ENCODE measurements around the gene PARD6B.

The PARD6B gene

GRCh38 chr20:50724112-50724725 is 7.2 kb upstream of the PARD6B start:
- DNase-seq (ENCODE audit: low read depth) = no peak

GRCh38 chr20:50724851-50725723 is 6.3 kb upstream of the PARD6B start:
- peak; percentile 97 for DNase-seq (ENCODE audit: low read depth)

- DNase-seq (ENCODE audit: low read depth) = no peak
Observed at GRCh38 chr20:50725724-50726005, 5.7 kb upstream of the PARD6B start.

- DNase-seq (ENCODE audit: low read depth) = no peak
Observed at GRCh38 chr20:50726955-50727791, 4.2 kb upstream of the PARD6B start.

GRCh38 chr20:50727792-50728485 is 3.4 kb upstream of the PARD6B start:
- no peak for DNase-seq (ENCODE audit: low read depth)

GRCh38 chr20:50728486-50728980 is 2.8 kb upstream of the PARD6B start:
- DNase-seq (ENCODE audit: low read depth) = no peak

- DNase-seq (ENCODE audit: low read depth) = no peak
Observed at GRCh38 chr20:50728981-50729874, 2.2 kb upstream of the PARD6B start.

- DNase-seq (ENCODE audit: low read depth) = peak; percentile 23
Observed at GRCh38 chr20:50729901-50730764, 1.2 kb upstream of the PARD6B start.

GRCh38 chr20:50730765-50731054 is 670 bp upstream of the PARD6B start:
- no peak for DNase-seq (ENCODE audit: low read depth)

- no peak for DNase-seq (ENCODE audit: low read depth)
Observed at GRCh38 chr20:50731930-50732690, 730 bp downstream of the PARD6B start.

- no peak for DNase-seq (ENCODE audit: low read depth)
Observed at GRCh38 chr20:50733644-50734349, 2.4 kb downstream of the PARD6B start.

GRCh38 chr20:50734730-50735679 is 3.6 kb downstream of the PARD6B start:
- no peak for DNase-seq (ENCODE audit: low read depth)

- DNase-seq (ENCODE audit: low read depth) = no peak
Observed at GRCh38 chr20:50735813-50736212, 4.4 kb downstream of the PARD6B start.

- DNase-seq (ENCODE audit: low read depth) = no peak
Observed at GRCh38 chr20:50737352-50737751, 6.0 kb downstream of the PARD6B start.

GRCh38 chr20:50743087-50743486 is 11.7 kb downstream of the PARD6B start:
- no peak for DNase-seq (ENCODE audit: low read depth)

- peak; percentile 90 for DNase-seq (ENCODE audit: low read depth)
Observed at GRCh38 chr20:50744143-50744792, 12.9 kb downstream of the PARD6B start.

- no peak for DNase-seq (ENCODE audit: low read depth)
Observed at GRCh38 chr20:50745634-50746137, 14.3 kb downstream of the PARD6B start.

All from iris pigment epithelial cell (primary cell).